DOHH2 (cell line): ENCODE results near the gene KCNIP4.

Source experiments
- CTCF ChIP-seq: fragments of 200-600 bp; sonication (generic); IDR thresholded peaks from one replicate; pipeline ENCODE4 v1.5.1; 2014; ENCODE audit warnings: antibody characterized with exemption, mild to moderate bottlenecking, low read depth, low read length; ENCODE audit not compliant: poor library complexity, severe bottlenecking
- EZH2phosphoT487 ChIP-seq: fragments of 200-600 bp; sonication (generic); IDR thresholded peaks from 2 replicates; pipeline ENCODE4 v1.6.1; 2017; ENCODE audit warnings: borderline replicate concordance, mild to moderate bottlenecking, antibody characterized with exemption, low read length, moderate library complexity, mixed read lengths

GRCh38 chr4:21377046-21377445 is 571.5 kb downstream of the KCNIP4 start:
- no peak for TF ChIP-seq CTCF
- no peak for TF ChIP-seq EZH2phosphoT487
